IPS-NIHi7 (cell line): ENCODE results near the gene OGN.

Experiments
- DNase-seq: peaks from one replicate; pipeline ENCODE4 v3.0.0; 2012; ENCODE audit warnings: mixed read lengths; ENCODE audit errors: extremely low spot score

Gene OGN

GRCh38 chr9:92405818-92406217 lies 1.4 kb upstream of the OGN start:
- no peak for DNase-seq

GRCh38 chr9:92402826-92403745 lies 1.3 kb downstream of the OGN start:
- DNase-seq = no peak

DNA sequence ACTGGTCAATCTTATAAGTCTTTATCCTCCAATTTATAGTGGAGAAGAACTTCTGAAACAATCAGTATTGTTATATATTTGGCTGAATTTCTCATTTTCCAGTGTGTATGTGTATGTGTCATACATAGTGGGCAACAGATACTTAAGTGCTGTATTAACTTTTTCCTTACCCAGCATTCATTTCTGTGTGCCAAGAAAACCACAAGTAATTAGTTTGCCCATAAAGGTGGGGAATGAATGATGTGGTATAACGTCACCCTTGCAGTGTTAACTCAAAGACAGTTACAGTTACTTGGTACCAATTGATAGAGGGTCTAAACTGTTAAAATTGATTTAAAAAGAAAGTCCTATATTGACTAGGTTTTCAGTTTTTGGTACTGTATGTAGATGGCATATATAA lies 2.0 kb downstream of the OGN start:
- no peak for DNase-seq

- DNase-seq = no peak
Measured at GRCh38 chr9:92397853-92398252, 6.5 kb downstream of the OGN start.

- DNase-seq = no peak
Measured at GRCh38 chr9:92395617-92396016, 8.8 kb downstream of the OGN start.

DNA sequence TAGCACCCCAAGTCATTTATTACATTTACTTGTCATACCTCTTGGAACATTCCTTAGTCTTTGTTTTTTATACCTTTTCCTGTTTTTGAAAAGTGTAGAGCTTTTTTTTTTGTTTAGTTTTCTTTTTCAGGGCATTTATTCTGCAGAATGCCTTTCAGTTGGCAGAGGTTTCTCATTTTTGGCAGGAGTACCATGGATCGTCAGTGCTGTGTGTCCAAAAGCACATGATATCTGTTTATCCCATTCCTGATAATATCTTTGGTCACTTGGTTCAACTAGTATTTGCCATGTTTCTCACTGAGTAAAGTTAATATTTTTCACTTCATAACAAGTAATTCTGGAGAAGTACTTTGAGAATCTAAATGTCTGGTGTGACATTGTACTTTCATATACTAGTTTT lies 10.7 kb downstream of the OGN start:
- DNase-seq = no peak

- no peak for DNase-seq
Measured at GRCh38 chr9:92392690-92393089, 11.7 kb downstream of the OGN start.

GRCh38 chr9:92385953-92386352 lies 18.4 kb downstream of the OGN start:
- DNase-seq = no peak

DNA sequence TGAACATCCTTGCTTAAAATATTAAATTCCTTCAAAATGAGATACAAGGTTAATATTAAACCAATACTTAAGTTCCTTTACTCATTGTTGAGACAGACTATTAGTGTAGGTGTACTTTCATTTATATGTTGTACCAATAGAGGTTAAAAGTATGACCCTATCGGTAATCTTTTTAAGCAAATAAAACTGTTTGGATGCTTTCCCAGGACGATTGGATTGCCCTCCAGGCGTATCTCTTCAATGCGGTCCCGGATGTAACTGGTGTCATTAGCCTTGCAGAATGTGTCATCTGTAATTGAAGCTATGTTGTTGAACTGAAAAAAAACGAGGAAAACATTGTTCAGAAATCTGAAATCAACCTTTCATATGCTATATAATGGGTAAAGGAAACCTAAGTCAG lies 18.9 kb downstream of the OGN start:
- no peak for DNase-seq

GRCh38 chr9:92385001-92385400 lies 19.4 kb downstream of the OGN start:
- DNase-seq = no peak

GRCh38 chr9:92384375-92384774 lies 20.0 kb downstream of the OGN start:
- DNase-seq = no peak

DNA sequence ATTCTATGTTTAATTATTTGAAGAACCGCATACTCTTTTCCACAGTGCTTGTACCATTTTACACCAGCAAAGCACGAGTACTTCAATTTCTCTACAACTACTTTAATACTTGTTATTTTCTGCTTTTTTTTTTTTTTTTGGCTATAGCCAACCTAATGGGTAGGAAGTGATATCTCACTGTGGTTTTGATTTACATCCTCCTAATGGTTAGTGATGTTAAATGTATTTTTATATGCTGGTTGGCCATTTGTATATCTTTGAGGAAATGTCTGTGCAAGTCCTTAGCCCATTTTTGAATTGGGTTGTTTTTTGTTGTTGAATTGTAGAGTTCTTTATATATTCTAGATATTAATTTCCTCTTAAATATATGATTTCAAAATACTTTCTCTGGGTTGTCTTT lies 22.6 kb downstream of the OGN start:
- no peak for DNase-seq

DNA sequence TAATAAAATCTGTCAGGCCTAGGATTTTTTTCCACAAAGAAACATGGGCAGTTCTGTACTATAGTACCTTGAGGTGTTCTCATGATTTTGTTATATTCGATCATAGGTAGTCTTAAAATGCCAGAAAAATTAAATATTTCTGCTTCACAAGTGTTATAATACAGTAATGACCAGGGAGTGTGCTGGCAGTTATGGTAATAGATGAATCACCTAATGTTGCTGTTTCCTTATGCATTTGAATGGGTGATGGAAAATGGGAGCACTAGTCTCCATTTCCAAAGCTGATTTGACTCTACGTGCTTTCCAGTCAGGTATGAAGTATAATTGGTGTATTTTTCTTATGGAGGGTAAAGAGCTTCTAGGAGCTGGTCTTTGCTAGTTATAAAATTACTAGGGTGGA lies 23.8 kb downstream of the OGN start:
- no peak for DNase-seq

DNA sequence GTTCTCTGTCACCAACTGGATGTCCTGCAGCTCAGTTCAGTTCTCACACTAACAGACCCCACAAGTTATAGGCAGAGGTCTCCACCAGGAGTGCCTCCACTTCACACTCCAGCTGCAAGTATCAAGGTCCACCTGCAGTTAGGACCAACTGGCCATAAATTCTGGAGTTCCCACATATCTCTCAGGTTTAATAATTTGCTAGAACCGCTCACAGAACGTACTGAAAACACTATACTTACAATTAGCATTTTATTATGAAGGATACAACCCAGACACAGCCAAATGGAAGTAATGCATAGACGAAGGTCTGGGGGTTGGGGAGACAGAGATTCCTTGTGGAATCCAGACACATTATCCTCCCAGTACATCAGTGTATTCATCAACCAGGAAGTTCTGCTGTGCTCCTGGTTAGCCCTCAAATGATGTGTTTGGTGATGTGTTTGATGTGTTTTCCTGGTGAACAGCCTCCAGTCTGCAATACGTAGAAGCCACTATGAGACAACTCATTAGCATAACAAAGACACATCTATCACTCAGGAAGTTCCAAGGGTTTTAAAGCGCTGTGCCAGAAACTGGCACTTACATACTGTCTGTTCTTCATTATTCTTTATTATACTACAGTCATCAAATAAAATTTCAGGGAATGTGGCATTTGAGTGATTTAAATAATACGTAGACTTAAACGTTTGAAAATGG lies 25.4 kb downstream of the OGN start:
- no peak for DNase-seq

- DNase-seq = no peak
Measured at GRCh38 chr9:92377876-92378275, 26.5 kb downstream of the OGN start.

DNA sequence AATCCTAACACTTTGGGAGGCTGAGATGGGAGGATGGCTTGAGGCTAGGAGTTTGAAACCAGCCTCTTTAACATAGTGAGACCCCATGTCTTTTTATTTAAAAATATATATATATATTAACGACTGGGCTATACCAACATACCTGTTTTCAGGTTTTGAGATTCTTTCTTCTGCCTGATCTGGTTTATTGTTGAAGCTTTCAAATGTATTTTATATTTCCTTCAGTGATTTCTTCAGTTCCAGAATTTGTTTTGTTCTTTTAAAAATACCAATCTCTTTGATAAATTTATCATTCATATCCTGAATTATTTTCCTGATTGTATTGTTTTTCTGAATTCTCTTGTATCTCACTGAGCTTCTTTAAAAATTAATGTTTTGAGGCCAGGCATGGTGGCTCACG lies 31.2 kb downstream of the OGN start:
- DNase-seq = no peak

GRCh38 chr9:92369075-92369474 lies 35.3 kb downstream of the OGN start:
- no peak for DNase-seq

GRCh38 chr9:92360083-92360482 lies 44.3 kb downstream of the OGN start:
- no peak for DNase-seq

DNA sequence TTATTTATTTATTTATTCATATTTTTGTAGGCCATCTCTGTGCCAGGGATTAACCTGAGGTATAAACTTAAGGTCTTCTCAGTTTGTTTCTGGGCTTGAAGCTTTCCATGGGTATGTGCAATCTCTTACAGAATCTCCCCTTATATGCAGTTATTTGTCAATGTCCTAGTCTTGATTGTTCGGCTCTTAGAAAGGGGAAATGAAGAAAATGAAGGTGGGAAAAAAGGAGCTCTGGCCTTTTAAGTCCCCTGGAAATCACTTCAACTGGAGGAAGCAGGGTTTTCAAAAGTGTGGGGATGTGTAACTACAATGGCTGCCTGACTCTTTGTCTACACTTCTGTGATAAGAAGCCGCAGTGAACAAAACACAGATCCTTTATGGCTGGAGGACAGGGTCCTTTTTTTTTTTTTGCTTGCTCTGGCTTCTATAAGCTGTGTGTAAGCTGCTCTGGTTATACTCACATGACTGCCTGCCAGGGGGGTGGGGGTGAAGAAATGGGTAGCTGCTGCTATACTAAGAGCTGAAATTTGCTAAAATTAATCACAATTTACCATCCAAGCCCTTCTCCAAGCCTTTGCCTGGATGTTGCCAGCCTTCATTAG lies 44.9 kb downstream of the OGN start:
- DNase-seq = no peak

DNA sequence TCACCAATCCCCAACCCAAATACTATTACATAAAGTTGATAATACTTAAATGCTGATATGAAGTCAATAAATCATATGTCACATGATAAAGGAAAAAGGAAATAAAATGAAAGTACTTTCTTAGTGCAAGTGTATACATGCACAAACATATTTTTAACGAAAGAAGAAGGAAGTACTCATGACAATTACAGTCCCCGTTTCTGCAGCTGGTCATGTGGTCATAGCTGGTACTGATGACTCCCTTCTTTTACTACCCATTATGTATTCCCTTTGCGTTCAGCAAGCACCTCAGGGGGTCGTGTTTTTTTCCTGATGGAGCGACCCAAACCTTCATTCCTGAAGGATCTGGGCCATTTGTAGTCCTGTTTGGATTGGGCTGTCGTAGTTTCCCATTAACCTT lies 51.3 kb downstream of the OGN start:
- DNase-seq = no peak

GRCh38 chr9:92350740-92351133 lies 53.6 kb downstream of the OGN start:
- no peak for DNase-seq

DNA sequence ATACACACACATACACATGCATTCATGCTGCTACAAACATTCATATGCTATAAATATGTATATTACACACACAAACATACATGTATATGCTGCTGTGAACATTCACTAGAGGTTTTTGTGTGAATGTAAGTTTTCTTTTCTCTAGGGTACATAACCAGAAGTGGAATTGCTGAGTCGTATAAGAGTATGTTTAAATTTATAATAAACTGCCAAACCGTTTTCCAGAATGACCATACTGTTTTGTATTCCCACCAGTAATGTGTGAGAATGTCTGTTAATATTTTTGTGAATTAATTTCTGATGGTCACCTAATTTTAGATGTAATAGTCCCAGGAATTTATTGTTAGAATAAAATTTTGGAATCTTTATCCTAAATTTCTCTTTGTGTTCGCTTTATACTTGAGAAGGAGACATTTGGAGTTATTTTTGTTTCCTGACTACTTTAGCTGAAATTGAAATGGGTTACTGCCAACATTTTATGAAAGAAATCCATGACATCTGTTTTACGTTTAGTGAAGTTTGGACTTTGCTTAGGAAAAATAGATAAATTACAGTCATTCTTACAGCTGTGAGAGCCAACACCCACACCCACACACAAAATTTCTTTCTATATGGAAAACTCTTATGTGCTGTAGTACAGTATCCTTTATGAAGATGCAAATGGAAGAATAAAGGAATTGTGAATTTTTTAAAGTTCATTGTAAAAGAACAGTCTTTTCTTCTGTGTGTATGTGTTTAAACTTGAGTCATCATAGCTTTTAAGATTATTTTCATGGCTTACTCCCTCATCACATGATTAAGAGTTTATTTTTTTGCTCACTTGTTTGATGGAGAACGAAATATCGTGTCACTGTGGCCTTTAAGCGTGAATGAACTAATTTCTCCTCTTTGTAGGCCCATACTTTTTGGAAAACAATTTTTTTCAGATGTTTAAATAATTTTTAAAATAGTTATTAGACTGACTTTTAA lies 54.3 kb downstream of the OGN start:
- DNase-seq = no peak
